SK-N-SH treated with all-trans-retinoic acid at 6 μM for 48 hours (cell line): ENCODE measurements around the gene LRCOL1.
"Not testable (repeated sequence)": the region's sequence is repeated elsewhere in the genome, so short reads cannot be mapped to it uniquely, and the experiment has no call there.

Source experiments
- ATAC-seq: fragments of 200-7000 bp; cut with Tn5 transposase; 3 replicates; pipeline ENCODE4 v1.9.1; 2020; ENCODE audit warnings: mild to moderate bottlenecking, moderate library complexity
- ARNTL ChIP-seq: fragments of 450-650 bp; formaldehyde crosslinking; IDR thresholded peaks from 2 replicates; pipeline ENCODE4 v1.5.0; 2020; ENCODE audit warnings: low read depth, mild to moderate bottlenecking, moderate library complexity, borderline replicate concordance
- BACH2 ChIP-seq: fragments of 250-450 bp; sonication (Bioruptor Pico); IDR thresholded peaks from 2 replicates; pipeline ENCODE4 v1.9.0; 2021; ENCODE audit warnings: mild to moderate bottlenecking, borderline replicate concordance
- CSDC2 ChIP-seq: fragments of 250-450 bp; sonication (Bioruptor Pico); IDR thresholded peaks from 2 replicates; pipeline ENCODE4 v1.5.0; 2020; ENCODE audit warnings: mild to moderate bottlenecking, moderate library complexity
- ESRRG ChIP-seq: fragments of 250-450 bp; sonication (Bioruptor Pico); IDR thresholded peaks from 2 replicates; pipeline ENCODE4 v1.6.1; 2021; ENCODE audit warnings: mild to moderate bottlenecking
- GLIS3 ChIP-seq: fragments of 250-450 bp; sonication (Bioruptor Pico); IDR thresholded peaks from 2 replicates; pipeline ENCODE4 v1.5.0; 2020; ENCODE audit warnings: mild to moderate bottlenecking, moderate library complexity
- ISL1 ChIP-seq: fragments of 250-450 bp; sonication (Bioruptor Pico); IDR thresholded peaks from 2 replicates; pipeline ENCODE4 v2.1.2; 2022; ENCODE audit warnings: mild to moderate bottlenecking, moderate library complexity
- OSR1 ChIP-seq: fragments of 250-450 bp; sonication (Bioruptor Pico); IDR thresholded peaks from 2 replicates; pipeline ENCODE4 v1.8.0; 2022; ENCODE audit warnings: moderate library complexity, mild to moderate bottlenecking, inconsistent platforms
- PATZ1 ChIP-seq: fragments of 250-450 bp; sonication (Bioruptor Pico); IDR thresholded peaks from 2 replicates; pipeline ENCODE4 v1.8.0; 2020; ENCODE audit warnings: mild to moderate bottlenecking, moderate library complexity, borderline replicate concordance
- POU6F1 ChIP-seq: fragments of 250-450 bp; sonication (Bioruptor Pico); IDR thresholded peaks from 2 replicates; pipeline ENCODE4 v1.8.0; 2021; ENCODE audit warnings: low read depth, mild to moderate bottlenecking, moderate library complexity, borderline replicate concordance
- PPARA ChIP-seq: fragments of 250-450 bp; sonication (Bioruptor Pico); IDR thresholded peaks from 2 replicates; pipeline ENCODE4 v1.5.0; 2020; ENCODE audit warnings: mild to moderate bottlenecking, borderline replicate concordance
- RARB ChIP-seq: fragments of 250-450 bp; sonication (Bioruptor Pico); IDR thresholded peaks from 2 replicates; pipeline ENCODE4 v1.8.0; 2021; ENCODE audit warnings: mild to moderate bottlenecking, moderate library complexity
- SNAI2 ChIP-seq: fragments of 250-450 bp; sonication (Bioruptor Pico); IDR thresholded peaks from 2 replicates; pipeline ENCODE4 v1.5.0; 2020; ENCODE audit warnings: mild to moderate bottlenecking, moderate library complexity
- TCF4 ChIP-seq: fragments of 250-450 bp; sonication (Bioruptor Pico); IDR thresholded peaks from 2 replicates; pipeline ENCODE4 v1.8.0; 2021; ENCODE audit warnings: mild to moderate bottlenecking, moderate library complexity, borderline replicate concordance
- TOX ChIP-seq: fragments of 250-450 bp; sonication (Bioruptor Pico); IDR thresholded peaks from 2 replicates; pipeline ENCODE4 v1.8.0; 2021; ENCODE audit warnings: mild to moderate bottlenecking, moderate library complexity, borderline replicate concordance
- TSHZ2 ChIP-seq: fragments of 250-450 bp; sonication (Bioruptor Pico); IDR thresholded peaks from 2 replicates; pipeline ENCODE4 v1.5.0; 2020; ENCODE audit warnings: mild to moderate bottlenecking, moderate library complexity
- ZC3H10 ChIP-seq: fragments of 250-450 bp; sonication (Bioruptor Pico); IDR thresholded peaks from 2 replicates; pipeline ENCODE4 v1.5.1; 2021; ENCODE audit warnings: mild to moderate bottlenecking, moderate library complexity
- ZFP3 ChIP-seq: fragments of 250-450 bp; sonication (Bioruptor Pico); IDR thresholded peaks from 2 replicates; pipeline ENCODE4 v1.5.0; 2020; ENCODE audit warnings: mild to moderate bottlenecking, moderate library complexity
- ZFP30 ChIP-seq: fragments of 450-650 bp; formaldehyde crosslinking; IDR thresholded peaks from 2 replicates; pipeline ENCODE4 v1.5.0; 2022; ENCODE audit warnings: mild to moderate bottlenecking, moderate library complexity
- ZNF565 ChIP-seq: fragments of 450-650 bp; formaldehyde crosslinking; conservative IDR thresholded peaks from 2 replicates; pipeline ENCODE4 v1.5.0; 2020; ENCODE audit warnings: low read depth, mild to moderate bottlenecking, moderate library complexity
- ZNF70 ChIP-seq: fragments of 450-650 bp; formaldehyde crosslinking; IDR thresholded peaks from 2 replicates; pipeline ENCODE4 v1.5.0; 2020; ENCODE audit warnings: mild to moderate bottlenecking, moderate library complexity
- ZNF8 ChIP-seq: fragments of 450-650 bp; formaldehyde crosslinking; IDR thresholded peaks from 2 replicates; pipeline ENCODE4 v1.5.0; 2020; ENCODE audit warnings: mild to moderate bottlenecking, moderate library complexity
- TF ChIP-seq, protein P1 (sequence below): fragments of 250-450 bp; sonication (Bioruptor Pico); IDR thresholded peaks from 2 replicates; pipeline ENCODE4 v1.5.1; 2020; ENCODE audit warnings: low read depth, mild to moderate bottlenecking, moderate library complexity

Gene LRCOL1

DNA sequence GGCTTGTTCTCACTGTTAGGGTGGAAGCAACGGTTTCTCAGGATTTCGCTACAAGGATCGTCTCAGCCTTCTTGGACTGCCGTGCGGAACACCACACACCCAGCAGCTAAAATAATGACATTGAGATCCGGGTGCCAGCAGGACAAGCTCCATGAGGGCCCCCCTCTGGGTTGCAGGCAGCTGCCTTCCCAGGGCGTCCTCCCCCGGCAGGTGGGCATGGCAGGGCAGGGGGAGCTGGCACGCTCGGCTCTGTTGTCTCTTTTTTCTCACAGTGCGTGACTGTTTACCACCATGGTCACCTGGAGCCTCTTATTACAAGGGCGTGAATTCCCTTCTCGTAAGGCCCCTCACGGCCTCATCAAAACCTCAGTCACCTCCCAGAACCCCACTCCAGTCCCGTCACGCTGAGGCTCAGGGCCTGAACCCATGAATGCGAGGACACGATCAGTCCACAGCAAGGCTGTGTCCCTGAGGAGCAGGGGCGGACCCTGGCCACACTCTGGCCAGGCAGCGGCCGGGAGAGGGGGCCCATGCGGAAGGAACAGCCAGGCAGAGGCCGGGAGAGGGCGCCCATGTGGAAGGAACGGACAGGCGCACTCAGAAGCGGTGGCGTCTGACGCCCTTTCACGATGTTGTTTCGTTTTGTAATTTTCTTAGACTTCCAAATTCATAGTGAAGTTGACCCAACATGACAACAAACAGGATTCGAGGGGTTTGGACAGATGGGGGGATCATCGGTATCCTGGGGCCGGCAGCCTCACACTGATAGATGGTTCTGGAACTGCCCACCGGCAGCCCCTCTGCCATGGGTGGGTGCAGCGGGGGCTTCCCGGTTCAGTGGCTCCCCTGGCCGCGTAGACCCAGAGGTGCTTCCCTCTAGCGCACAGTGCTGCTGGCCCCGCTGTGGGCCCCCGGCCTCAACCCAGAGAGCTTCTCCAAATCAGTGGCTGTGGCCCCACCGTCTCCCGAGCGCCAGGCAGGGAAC is 10.0 kb downstream of the LRCOL1 start:
- no peak for TF ChIP-seq CSDC2
- TF ChIP-seq PPARA (CRISPR knock-in tag) = no peak
- no peak for TF ChIP-seq PATZ1 (CRISPR knock-in tag)
- no peak for TF ChIP-seq SNAI2 (CRISPR knock-in tag)
- TF ChIP-seq ZFP3 = no peak
- TF ChIP-seq ZFP30 (CRISPR knock-in tag) = no peak
- peak; percentile 89 for ATAC-seq

DNA sequence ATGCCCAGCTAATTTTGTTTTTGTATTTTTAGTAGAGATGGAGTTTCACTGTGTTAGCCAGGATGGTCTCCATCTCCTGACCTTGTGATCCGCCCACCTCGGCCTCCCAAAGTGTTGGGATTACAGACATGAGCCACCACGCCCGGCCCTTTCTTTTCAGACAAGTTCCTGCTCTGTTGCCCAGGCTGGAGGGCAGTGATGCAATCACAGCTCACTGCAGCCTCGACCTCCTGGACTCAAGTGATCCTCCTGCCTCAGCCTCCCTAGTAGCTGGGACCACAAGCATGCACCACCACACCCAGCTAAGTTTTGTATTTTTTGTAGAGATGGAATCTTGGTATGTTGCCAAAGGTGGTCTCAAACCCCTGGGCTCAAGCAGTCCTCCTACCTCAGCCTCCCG is 10.9 kb downstream of the LRCOL1 start:
- ATAC-seq = not testable (repeated sequence)

GRCh38 chr12:132597333-132598316 is 12.8 kb downstream of the LRCOL1 start:
- TF ChIP-seq RARB (CRISPR knock-in tag) (no peak), ZNF565 (CRISPR knock-in tag) (no peak), POU6F1 (no peak), PATZ1 (CRISPR knock-in tag) (no peak), ESRRG (CRISPR knock-in tag) (no peak), ARNTL (no peak), BACH2 (no peak), GLIS3 (no peak), PPARA (CRISPR knock-in tag) (no peak), SNAI2 (CRISPR knock-in tag) (no peak), ZFP3 (no peak), CSDC2 (no peak), ISL1 (CRISPR knock-in tag) (no peak), ZNF8 (CRISPR knock-in tag) (no peak), TOX (no peak), TSHZ2 (CRISPR knock-in tag) (no peak), TCF4 (no peak)
- ATAC-seq = no peak

GRCh38 chr12:132596016-132596415 is 14.4 kb downstream of the LRCOL1 start:
- ATAC-seq = peak; percentile 9
- TF ChIP-seq ZNF70 (CRISPR knock-in tag) (no peak), OSR1 (CRISPR knock-in tag) (no peak), ZC3H10 (CRISPR knock-in tag) (no peak), PPARA (CRISPR knock-in tag) (no peak), ARNTL (no peak), PATZ1 (CRISPR knock-in tag) (no peak), RARB (CRISPR knock-in tag) (no peak), ZFP30 (CRISPR knock-in tag) (no peak), ESRRG (CRISPR knock-in tag) (no peak), ZFP3 (no peak), TOX (no peak), GLIS3 (no peak)
- TF ChIP-seq, protein P1, sequence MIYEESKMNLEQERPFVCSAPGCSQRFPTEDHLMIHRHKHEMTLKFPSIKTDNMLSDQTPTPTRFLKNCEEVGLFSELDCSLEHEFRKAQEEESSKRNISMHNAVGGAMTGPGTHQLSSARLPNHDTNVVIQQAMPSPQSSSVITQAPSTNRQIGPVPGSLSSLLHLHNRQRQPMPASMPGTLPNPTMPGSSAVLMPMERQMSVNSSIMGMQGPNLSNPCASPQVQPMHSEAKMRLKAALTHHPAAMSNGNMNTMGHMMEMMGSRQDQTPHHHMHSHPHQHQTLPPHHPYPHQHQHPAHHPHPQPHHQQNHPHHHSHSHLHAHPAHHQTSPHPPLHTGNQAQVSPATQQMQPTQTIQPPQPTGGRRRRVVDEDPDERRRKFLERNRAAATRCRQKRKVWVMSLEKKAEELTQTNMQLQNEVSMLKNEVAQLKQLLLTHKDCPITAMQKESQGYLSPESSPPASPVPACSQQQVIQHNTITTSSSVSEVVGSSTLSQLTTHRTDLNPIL (CRISPR knock-in tag) = no peak
- TF ChIP-seq, all 23 proteins: peak for 0
